Esophagus (tissue), 2 donors: ENCODE measurements around the gene SOX6. TPM values are rescaled to one million over a fixed set of nuclear protein-coding genes. Genes with fewer than 3 reads are reported as not detected.

Source experiments
- H3K27ac ChIP-seq, 2 donors: one replicate each; pipeline ENCODE4 v1.5.1; 2013; ENCODE audit warnings: low read depth in 2 of 2, mild to moderate bottlenecking in 2 of 2, inconsistent platforms in 1 of 2, low read length in 1 of 2, moderate library complexity in 1 of 2
- H3K27me3 ChIP-seq, 2 donors: one replicate each; pipeline ENCODE4 v1.6.1; 2013; ENCODE audit warnings: low read length in 2 of 2, control low read depth in 1 of 2, mild to moderate bottlenecking in 1 of 2; ENCODE audit not compliant: insufficient read depth in 2 of 2, control insufficient read depth in 1 of 2
- H3K36me3 ChIP-seq, 2 donors: one replicate each; pipeline ENCODE4 v1.6.1; 2013; ENCODE audit warnings: low read length in 1 of 2; ENCODE audit not compliant: control insufficient read depth in 2 of 2, insufficient read depth in 2 of 2
- H3K4me1 ChIP-seq, 2 donors: one replicate each; pipeline ENCODE4 v1.6.1; 2013; ENCODE audit warnings: low read length in 1 of 2; ENCODE audit not compliant: control insufficient read depth in 2 of 2, insufficient read depth in 2 of 2
- H3K4me3 ChIP-seq, 2 donors: one replicate each; pipeline ENCODE4 v1.5.1; 2013; ENCODE audit warnings: low read length in 2 of 2, mild to moderate bottlenecking in 2 of 2, low read depth in 1 of 2, moderate library complexity in 1 of 2
- H3K9me3 ChIP-seq, 2 donors: one replicate each; pipeline ENCODE4 v1.6.1; 2013; ENCODE audit warnings: mild to moderate bottlenecking in 2 of 2, low read depth in 1 of 2, low read length in 1 of 2, moderate library complexity in 1 of 2; ENCODE audit not compliant: control insufficient read depth in 2 of 2, insufficient read depth in 1 of 2
- WGBS, 2 donors: extraction: QIAGEN DNeasy Blood & Tissue Kit; methylation state at CpG; one replicate each; pipeline ENCODE4 v1.1.7; 2013; 5-methylcytosine and 5-hydroxymethylcytosine counted together
- polyA plus RNA-seq, 2 donors: library from polyadenylated mRNA; stranded (reverse); fragments of 200-250 nt; gene quantifications; one replicate each; pipeline ENCODE4 v1.2.3, GENCODE V29; 2013
- donor health status: healthy with polysubstance abuse.
- donor health status: Bipolar disorder and iron deficiency.

The SOX6 gene
- 1 to 10 TPM; 1.2 to 2.4 TPM for polyA plus RNA-seq

DNA sequence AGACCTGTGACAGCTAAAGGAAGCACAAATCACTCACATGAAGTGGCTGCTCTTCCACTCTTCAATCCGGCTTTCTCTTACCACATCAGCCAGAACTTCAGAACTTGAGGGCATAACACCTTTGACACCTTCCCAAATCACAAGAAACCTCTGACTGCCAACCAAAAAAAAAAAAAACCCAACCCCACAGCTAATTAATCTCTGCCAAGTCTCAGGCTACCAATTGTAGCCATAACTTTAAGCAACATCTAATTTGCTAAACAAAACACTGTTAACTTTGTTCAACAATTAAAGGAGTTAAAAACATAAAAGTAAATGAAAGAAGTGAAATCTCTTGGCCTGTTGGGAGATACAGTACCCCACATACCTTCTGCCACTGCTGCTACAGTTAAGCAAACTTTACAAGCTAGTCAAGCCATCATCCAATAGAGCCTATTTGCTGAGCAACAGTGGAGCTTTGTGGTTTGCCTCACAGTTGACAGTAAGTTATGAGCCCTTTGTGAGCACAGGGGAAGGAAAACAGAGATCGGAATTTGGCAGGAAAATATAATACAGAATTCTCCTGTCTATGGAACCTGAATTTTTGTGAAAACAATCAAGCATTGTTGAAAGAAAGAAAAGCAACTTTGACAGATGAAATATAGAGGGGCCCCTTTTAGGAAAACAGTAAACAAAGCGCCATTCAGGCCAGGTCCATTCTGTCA, at the start of gene SOX6:
Gene SOX6, minus strand, starts transcription at position 490 of the 704 bp plus-strand sequence. CDS start 15,298 bp downstream, outside the sequence.
- WGBS, 2 donors = 38 to 63% methylated on average over 3 of the region's 3 CpGs
- H3K4me1 ChIP-seq = no peaks in the 10 kb centered on the region
- no peaks in the 10 kb centered on the region for H3K27me3 ChIP-seq
- H3K36me3 ChIP-seq = no peaks in the 10 kb centered on the region
- no peak within 1 kb of the TSS for H3K4me3 ChIP-seq
- no peaks in the 10 kb centered on the region for H3K9me3 ChIP-seq
- no peak within 1 kb of the TSS for H3K27ac ChIP-seq

- Histone ChIP-seq H3K27me3 (no peaks in the 10 kb centered on the region), H3K27ac (no peak overlapping the region), H3K36me3 (no peaks in the 10 kb centered on the region), H3K9me3 (no peaks in the 10 kb centered on the region), H3K4me1 (no peaks in the 10 kb centered on the region), H3K4me3 (no peak overlapping the region)
- WGBS, 2 donors = 61 to 68% methylated on average over 4 of the region's 4 CpGs
These were observed 48.5 kb upstream of the SOX6 start for GRCh38 chr11:16404781-16405285.

DNA sequence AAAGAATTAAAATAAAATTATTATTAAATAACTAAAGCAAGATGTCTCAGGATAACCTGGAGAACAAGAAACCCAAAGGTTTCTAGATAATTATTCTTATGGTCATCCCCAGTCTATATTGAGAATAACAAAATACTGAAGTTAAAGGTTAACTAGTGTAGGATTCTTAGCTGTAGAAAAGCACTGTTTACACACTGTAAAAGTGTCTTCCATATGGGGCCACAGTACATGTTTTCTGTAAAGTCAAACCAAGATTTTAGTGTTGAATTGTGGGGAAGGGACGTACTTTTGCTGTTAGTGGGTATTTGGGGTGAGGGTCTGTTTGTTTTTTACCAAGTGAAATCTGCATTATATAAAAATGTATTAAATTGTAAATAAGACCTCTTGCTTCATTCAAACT, 47.5 kb upstream of the SOX6 start:
- H3K27me3 ChIP-seq = no peaks in the 10 kb centered on the region
- no peak overlapping the region for H3K4me3 ChIP-seq
- WGBS, 2 donors = 73 to 86% methylated on average over 1 of the region's 1 CpG
- H3K27ac ChIP-seq = no peak overlapping the region
- no peaks in the 10 kb centered on the region for H3K36me3 ChIP-seq
- no peaks in the 10 kb centered on the region for H3K4me1 ChIP-seq
- no peaks in the 10 kb centered on the region for H3K9me3 ChIP-seq

DNA sequence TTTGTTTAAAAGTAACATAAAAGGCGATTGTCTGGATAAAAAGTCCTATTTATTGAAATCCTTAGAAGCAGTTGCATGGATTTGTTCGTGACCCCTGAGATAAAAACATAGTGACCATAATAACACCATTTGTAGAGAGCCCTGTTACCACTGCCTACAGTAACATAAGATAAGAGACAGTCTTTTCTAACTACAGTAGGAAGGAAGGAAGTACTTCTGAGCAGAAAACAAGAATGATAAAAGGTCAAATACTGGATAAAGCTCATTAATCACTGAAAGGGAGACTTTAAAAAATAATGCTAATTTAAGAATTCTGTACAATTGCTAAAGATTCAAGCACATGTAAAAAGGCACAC, 47.1 kb upstream of the SOX6 start:
- no peaks in the 10 kb centered on the region for H3K27me3 ChIP-seq
- no peaks in the 10 kb centered on the region for H3K4me1 ChIP-seq
- no peak overlapping the region for H3K4me3 ChIP-seq
- 62 to 78% methylated on average over 2 of the region's 2 CpGs for WGBS, 2 donors
- no peaks in the 10 kb centered on the region for H3K9me3 ChIP-seq
- no peak overlapping the region for H3K27ac ChIP-seq
- H3K36me3 ChIP-seq = no peaks in the 10 kb centered on the region

DNA sequence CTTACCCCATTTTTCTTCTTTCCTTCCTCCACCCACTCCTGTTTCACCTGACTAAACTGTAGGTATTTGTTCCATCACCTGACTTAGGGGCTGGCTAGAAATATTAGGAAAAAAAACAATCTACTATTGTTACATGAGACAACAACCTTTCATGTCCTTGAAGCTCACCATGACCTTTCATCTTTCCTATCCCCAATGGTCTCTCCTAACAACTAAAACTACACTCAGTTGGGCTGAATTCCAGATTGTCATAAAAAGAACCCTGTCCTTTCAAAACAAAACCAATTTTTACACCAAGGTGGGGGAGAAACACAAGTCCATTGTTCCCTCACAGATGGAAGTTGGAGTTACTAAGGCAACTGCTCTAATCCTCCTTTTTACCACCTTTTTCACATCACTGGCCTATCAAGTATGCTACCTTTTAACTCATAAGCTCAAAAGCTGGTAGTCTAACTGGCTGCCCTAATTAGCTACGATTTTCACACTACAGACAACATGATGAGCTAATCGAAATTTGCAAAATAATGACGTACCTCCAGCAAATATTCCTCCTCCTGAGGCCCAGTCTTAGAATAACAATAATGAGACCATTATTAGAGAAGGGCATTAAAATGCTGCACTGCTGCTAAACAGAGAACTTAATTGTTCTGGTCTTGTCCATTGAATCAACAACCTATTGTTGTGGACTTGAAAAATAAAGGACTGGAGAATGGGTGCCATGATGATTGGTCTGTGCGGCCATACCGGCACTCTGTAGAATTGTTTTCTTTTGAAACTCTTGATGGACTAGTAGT, 46.5 kb upstream of the SOX6 start:
- H3K9me3 ChIP-seq = no peaks in the 10 kb centered on the region
- no peak overlapping the region for H3K27ac ChIP-seq
- H3K4me1 ChIP-seq = no peaks in the 10 kb centered on the region
- H3K36me3 ChIP-seq = no peaks in the 10 kb centered on the region
- 84 to 88% methylated on average over 5 of the region's 5 CpGs for WGBS, 2 donors
- no peaks in the 10 kb centered on the region for H3K27me3 ChIP-seq
- no peak overlapping the region for H3K4me3 ChIP-seq

GRCh38 chr11:16397390-16397789, 41.0 kb upstream of the SOX6 start:
- H3K27me3 ChIP-seq = no peaks in the 10 kb centered on the region
- no peak overlapping the region for H3K4me3 ChIP-seq
- no peaks in the 10 kb centered on the region for H3K4me1 ChIP-seq
- WGBS, 2 donors = 37 to 56% methylated on average over 2 of the region's 2 CpGs
- H3K9me3 ChIP-seq = no peaks in the 10 kb centered on the region
- no peak overlapping the region for H3K27ac ChIP-seq
- H3K36me3 ChIP-seq = no peaks in the 10 kb centered on the region

- no peak overlapping the region for H3K4me3 ChIP-seq
- H3K9me3 ChIP-seq = no peaks in the 10 kb centered on the region
- no peaks in the 10 kb centered on the region for H3K36me3 ChIP-seq
- 25 to 37% methylated on average over 1 of the region's 1 CpG for WGBS, 2 donors
- H3K4me1 ChIP-seq = no peaks in the 10 kb centered on the region
- H3K27ac ChIP-seq = no peak overlapping the region
- H3K27me3 ChIP-seq = no peaks in the 10 kb centered on the region
These were observed 39.3 kb upstream of the SOX6 start for GRCh38 chr11:16395601-16396000.

- Histone ChIP-seq H3K27me3 (no peaks in the 10 kb centered on the region), H3K4me1 (no peaks in the 10 kb centered on the region), H3K36me3 (no peaks in the 10 kb centered on the region), H3K4me3 (no peak overlapping the region), H3K9me3 (no peaks in the 10 kb centered on the region), H3K27ac (no peak overlapping the region)
- WGBS, 2 donors = 75 to 87% methylated on average over 4 of the region's 4 CpGs
These were observed 38.6 kb upstream of the SOX6 start for GRCh38 chr11:16394947-16395346.

DNA sequence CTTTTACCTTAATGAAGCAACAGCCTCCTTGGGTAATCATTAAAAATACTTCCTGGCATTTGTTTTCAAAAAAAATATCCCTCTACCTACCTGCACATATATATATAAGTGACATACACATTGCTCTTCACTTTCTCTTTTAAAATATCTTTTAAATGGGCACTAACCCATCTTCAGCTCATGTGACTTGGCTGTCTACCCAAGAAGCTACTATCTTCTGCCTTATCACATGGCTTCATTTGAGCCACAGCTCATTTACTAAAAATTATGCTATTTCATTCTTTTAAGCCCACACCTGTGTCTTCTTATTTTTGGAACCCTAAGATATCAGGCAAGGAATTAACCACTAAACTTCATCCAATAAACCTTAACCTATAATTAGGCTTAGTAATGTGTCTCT, 37.0 kb upstream of the SOX6 start:
- Histone ChIP-seq H3K4me3 (no peak overlapping the region), H3K27ac (no peak overlapping the region), H3K27me3 (no peaks in the 10 kb centered on the region)

DNA sequence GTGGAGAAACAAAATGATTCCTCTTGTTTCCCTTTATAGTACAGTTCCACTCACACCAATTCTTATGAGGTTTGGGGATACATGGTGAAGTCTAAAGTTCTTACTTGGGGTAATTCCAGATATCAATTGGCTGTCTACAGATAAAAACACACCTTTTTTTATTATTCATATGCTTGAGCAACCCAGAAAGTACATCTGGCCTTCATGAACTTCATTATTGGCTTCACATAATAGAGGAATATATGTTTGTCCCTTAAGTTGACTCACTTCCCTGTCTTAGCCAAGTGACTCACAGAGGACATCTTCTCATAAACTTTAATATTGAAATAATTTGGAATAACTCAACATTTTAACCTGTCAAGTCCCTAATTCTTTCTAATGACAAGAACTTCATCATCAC, 36.3 kb upstream of the SOX6 start:
- no peaks in the 10 kb centered on the region for H3K9me3 ChIP-seq
- H3K4me1 ChIP-seq = no peaks in the 10 kb centered on the region
- H3K4me3 ChIP-seq = no peak overlapping the region
- H3K27me3 ChIP-seq = no peaks in the 10 kb centered on the region
- no peak overlapping the region for H3K27ac ChIP-seq
- no peaks in the 10 kb centered on the region for H3K36me3 ChIP-seq

More for the DNA sequence above, 37.0 kb upstream of the SOX6 start:
- Histone ChIP-seq H3K36me3 (no peaks in the 10 kb centered on the region), H3K4me1 (no peaks in the 10 kb centered on the region), H3K9me3 (no peaks in the 10 kb centered on the region)
